NB4 (cell line): Measurements from ENCODE around the gene KIAA1958.

Experiments
- CTCF ChIP-seq: IDR thresholded peaks from one replicate; pipeline ENCODE4 v1.5.1; 2012; ENCODE audit warnings: low read depth, low read length
- MAX ChIP-seq: IDR thresholded peaks from 2 replicates; pipeline ENCODE4 v1.6.1; 2011; ENCODE audit warnings: low read depth, low read length

- no peak for TF ChIP-seq CTCF
- TF ChIP-seq MAX, result no peak
Observed at GRCh38 chr9:112703304-112703703, 216.7 kb downstream of the KIAA1958 start.
